RCC 7860 (cell line): Measurements from ENCODE around the gene SMIM43.
"Not testable (repeated sequence)": the region's sequence is repeated elsewhere in the genome, so short reads cannot be mapped to it uniquely, and the experiment has no call there.

ENCODE experiments used
- DNase-seq: peaks from one replicate; pipeline ENCODE4 v3.0.0-alpha.2; 2015; ENCODE audit warnings: low spot score
- FAIRE-seq: peaks from 2 replicates; lab custom pipeline; 2012; peaks lifted over from hg19 to GRCh38; lab: Jason Lieb, UNC

Gene SMIM43

DNA sequence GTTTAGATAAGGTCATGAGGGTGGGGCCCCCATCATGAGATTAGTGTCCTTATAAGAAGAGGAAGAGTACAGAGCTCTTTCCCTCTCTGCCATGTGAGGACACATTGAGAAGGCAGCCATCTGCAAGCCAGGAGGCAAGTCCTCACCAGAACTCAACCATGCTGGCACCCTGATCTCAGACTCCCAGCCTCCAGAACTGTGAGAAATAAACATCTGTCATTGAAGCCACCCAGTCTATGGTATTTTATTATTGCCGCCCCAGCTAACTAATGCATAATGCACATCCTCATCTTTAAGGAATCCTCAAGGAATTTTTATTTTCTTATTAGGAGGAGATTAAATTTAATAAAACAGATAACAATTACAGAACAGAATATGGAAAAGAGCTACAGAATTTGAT lies 19.4 kb upstream of the SMIM43 start:
- FAIRE-seq: no peak
- DNase-seq: no peak

DNA sequence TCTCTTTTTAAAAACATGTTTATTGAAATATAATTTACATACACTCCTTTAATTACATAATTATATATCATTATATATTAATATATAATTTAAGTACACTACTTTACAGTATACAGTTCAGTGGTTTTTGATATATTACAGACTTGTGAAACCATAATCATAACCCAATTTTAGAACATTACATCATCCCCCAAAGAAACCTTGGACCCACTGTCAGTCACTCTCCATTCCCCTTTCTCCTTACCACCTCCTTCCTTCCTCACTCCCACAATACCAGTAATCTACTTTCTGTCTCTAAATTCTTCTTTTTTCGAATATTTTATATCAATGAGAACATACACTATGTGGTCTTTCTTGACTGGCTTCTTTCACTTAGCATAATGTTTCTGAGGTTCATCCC lies 18.2 kb upstream of the SMIM43 start:
- no peak for FAIRE-seq
- DNase-seq: no peak

DNA sequence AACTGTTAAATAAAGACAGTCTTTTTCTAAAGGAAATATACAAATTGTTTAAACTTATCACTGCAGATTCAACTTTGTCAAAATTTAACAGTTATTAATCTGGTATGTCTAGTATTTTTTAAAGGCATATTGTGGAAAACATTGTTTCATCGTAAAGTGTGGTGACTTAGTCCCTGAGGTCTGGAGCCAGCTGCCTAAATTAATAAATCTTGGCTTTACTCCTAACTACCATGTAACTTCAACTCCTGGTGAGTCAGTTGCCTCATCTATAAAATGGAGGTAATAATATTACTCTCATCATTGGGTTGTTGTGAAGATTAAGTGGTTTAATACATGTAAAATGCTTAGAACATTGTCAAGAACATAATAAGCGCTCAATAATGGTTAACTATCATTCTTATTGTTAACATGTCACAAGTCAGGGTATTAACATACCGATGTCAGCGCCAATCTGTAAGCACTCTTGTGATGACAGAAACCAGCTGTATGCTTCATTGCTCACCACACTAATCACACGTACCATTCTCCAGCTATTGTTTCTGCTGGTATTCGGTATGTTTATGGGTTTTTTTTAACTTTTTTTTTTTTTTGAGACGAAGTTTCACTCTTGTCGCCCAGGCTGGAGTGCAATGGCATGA lies 14.1 kb upstream of the SMIM43 start:
- no peak for DNase-seq
- no peak for FAIRE-seq

GRCh38 chr4:121777625-121778024 lies 12.7 kb upstream of the SMIM43 start:
- FAIRE-seq (peak; percentile 93), DNase-seq (peak; percentile 82)

GRCh38 chr4:121776610-121777401 lies 11.8 kb upstream of the SMIM43 start:
- no peak for FAIRE-seq
- no peak for DNase-seq

DNA sequence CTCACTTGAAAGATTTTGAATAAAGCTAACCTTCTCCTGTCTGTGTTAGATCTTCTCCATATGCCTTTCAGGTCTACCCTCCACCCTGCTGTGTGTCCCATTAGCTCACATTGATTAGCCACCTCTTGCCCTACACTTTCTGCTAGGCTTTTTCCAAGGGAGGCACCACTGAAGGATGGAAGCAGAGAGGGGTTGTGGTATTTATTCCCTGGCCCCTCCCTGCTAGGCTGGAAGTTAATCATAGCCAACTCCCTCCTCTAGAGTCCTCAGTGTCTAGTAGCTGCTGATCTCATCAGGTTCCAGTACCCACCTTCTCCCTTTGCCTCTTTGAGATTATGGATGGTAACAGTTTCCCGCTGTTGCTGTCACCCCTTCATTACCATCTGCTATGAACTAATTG lies 8.9 kb upstream of the SMIM43 start:
- no peak for DNase-seq

GRCh38 chr4:121771869-121772268 lies 6.9 kb upstream of the SMIM43 start:
- DNase-seq (no peak), FAIRE-seq (no peak)

More for the DNA sequence above, 8.9 kb upstream of the SMIM43 start:
- no peak for FAIRE-seq

GRCh38 chr4:121769341-121769740 lies 4.4 kb upstream of the SMIM43 start:
- no peak for DNase-seq
- no peak for FAIRE-seq

DNA sequence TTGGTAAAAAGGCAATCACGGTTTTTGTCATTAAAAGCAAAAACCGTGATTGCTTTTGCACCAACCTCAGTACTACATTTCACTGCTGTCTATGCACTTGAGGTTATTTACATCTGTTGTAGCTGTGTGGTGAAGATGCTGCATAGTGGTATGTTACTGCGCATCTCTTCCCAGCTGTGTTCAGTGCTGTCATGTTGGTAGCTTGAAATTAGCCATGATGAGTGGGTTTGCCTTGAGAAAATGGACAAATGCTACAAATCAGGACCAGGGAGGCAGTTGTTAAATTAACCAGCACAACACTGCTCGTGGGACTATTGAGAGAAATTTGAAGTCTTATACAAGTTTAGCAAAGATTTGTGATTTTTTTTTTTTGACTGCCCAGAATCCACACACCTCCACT lies 2.2 kb upstream of the SMIM43 start:
- no peak for DNase-seq
- no peak for FAIRE-seq

- DNase-seq (no peak), FAIRE-seq (no peak)
Observed at GRCh38 chr4:121765971-121766538, 1.1 kb upstream of the SMIM43 start.

DNA sequence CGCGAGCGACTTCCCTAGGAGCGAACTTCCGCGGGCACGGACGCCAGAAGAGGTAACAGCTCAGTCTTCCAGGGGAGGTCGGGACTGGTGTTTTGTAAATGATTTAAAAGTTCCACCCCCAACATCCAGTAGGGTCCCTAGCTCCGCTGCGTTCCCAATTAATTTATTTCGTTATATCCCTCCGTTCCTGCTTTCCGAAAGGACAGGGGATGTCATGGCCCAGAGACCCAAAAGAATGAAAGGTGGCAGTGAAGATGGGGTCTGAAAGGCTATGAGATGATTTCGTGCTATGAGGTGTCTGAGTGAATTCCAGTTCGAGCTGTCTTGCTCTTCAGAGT lies 373 bp upstream of the SMIM43 start:
- DNase-seq (no peak), FAIRE-seq (no peak)

DNA sequence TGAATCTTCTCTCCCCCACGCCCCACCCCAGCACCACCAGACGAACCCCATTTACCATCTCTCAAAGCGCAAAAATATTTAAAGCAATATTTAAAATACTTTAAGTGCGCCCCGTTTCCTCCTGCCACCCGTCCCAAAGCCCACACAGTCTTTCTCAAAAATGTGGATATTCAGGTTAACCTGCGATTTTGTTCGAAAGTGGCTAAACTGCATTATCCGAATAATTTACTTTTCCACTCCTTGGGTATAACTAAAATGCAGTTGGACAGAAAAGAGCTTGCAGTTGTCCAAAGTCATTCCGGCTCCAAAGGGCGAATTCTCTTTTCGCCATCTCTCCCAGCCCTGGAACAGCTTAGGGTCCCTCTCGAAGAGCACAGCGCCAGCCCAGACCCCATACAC lies 662 bp downstream of the SMIM43 start:
- no peak for DNase-seq
- FAIRE-seq: no peak

DNA sequence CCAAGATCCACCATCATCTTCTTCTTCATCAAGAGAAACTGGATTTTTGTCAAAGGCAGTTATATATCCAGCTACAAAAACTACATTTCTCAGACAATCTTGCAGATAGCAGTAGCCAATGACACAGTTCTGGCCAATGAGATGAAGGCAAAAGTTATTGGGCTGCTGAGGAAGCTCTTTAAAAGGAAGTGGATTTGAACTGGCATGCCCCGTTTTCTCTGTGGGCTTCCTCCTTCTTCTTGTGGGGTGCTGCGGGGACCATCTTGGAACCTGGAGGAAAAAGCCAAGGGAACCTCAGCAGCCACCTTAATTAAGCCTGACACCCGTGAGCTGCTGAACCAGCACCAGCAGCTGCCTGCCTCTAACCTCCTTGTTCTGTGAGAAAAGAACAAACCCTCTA lies 4.8 kb downstream of the SMIM43 start:
- DNase-seq (no peak), FAIRE-seq (no peak)

GRCh38 chr4:121758925-121759568 lies 5.9 kb downstream of the SMIM43 start:
- no peak for DNase-seq
- FAIRE-seq: no peak

DNA sequence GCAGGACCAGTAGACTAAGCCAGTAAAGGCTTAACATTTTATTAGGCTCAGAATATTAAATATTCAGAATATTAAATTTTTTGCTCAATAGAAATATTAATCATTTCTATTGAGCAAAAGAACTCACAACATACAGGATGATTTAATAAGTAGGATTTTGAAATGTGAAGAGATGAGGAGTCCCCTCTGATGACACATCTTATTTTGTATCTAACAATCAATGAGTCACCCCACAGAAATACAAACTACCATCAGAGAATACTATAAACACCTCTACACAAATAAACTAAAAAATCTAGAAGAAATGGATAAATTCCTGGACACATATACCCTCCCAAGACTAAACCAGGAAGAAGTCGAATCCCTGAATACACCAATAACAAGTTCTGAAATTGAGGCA lies 12.8 kb downstream of the SMIM43 start:
- not testable (repeated sequence) for FAIRE-seq

DNA sequence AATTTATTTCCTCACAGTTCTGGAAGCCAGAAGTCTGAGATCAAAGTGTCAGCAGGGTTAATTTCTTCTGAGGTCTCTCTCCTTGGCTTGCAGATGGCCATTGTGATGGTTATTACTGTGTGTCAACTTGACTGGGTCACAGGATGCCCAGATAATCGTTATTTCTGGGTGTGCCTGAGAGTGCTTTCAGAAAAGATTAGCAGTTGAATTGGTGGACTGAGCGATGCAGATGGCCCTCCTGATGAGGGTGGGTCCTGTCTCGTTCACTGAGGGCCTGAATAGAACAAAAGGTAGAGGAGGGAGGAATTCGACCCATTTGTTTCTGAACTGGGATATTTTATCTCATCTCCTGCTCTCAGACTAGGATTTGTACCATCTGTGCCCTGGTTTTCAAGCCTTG lies 15.7 kb downstream of the SMIM43 start:
- DNase-seq (no peak), FAIRE-seq (no peak)

More for the DNA sequence above, 12.8 kb downstream of the SMIM43 start:
- DNase-seq: not testable (repeated sequence)

GRCh38 chr4:121742794-121743193 lies 22.2 kb downstream of the SMIM43 start:
- DNase-seq: no peak
- FAIRE-seq: no peak

- DNase-seq: no peak
- no peak for FAIRE-seq
Observed at GRCh38 chr4:121741751-121742150, 23.2 kb downstream of the SMIM43 start.

DNA sequence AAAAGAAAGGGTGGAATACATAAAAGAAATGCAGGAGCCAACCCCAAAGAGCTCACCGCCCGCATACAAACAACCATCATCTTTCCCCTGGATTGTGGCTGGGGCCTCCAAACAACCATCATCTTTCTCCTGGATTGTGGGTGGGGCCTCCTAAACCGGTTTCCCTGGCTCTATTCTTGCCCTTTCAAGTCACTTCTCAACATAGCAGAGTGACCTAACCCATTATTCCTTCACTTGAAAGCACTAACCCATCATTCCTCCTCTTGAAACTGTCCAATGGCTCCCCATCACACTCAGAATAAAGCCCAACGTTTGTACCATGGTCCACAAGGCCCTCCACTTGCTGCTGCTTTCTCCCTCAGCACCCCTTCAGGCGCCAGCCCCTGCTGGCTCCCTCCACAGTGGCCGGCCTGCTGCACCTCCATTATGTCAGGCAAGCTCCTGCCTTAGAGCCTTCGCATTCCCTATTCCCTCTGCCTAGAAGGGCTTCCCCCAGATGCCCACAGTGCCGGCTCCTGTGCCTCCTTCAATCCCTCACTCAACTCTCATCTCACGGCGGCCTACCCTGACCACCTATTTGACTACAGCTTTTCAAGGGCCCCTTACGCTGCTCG lies 24.1 kb downstream of the SMIM43 start:
- DNase-seq: no peak
- no peak for FAIRE-seq

DNA sequence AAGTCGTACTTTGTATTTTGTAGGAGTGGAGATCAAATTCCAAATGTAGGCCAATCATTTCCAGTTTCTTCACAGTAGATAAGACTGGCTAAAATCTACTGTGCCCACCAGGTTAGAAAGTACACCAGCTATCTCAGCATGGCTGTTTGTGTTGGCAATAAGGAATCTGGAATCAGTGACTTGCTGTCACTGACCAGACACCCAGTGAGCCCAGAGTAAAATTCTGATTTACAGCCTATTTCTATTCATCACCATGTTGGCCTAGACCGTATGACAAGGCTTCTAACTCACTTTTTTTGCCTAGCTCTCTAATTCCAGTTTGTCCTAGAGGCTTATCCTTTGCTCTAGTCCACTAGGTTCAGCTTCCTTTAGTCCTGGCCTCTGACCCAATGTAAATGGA lies 25.4 kb downstream of the SMIM43 start:
- FAIRE-seq (no peak), DNase-seq (no peak)

DNA sequence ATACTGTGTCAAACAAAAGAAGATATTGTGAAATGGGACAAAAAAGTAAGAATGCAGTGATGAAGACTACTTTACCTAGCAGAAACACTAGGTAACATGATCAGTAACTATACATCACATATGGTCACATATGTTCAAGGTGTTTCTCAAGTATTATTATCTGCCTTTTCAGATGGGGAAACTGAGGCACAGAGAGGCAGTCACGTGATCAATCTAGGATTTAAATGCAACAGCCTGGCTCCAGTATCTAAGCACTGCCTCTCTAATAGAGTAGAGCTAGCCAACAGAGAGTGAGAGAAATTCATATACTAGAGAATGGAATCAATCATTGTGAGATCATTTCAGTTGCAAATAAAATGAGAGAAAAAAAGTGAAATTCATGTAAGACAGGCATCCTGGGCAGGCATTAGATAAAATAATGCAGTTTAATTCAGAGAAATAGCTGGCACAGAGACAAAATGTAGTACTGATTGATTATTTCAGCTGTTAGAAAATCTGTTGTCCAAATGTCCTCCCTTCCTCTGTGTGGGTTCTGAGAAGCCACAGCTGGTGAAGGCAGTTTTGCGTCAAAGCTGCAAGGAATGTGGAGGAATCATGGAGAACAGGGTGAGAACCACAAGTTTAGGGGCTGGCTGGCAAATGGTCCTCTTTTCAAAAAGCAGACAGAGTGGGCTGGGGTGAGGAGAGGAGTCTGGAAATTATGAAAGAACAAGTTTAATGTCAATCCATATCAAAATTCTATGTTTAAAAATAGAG lies 26.0 kb downstream of the SMIM43 start:
- no peak for DNase-seq
- no peak for FAIRE-seq
